ENCODE data around the gene MRPL27.

Gene MRPL27

GRCh38 chr17:50358177-50358576 is 14.8 kb downstream of the MRPL27 start:
- H3K27me3 Mint-ChIP-seq = no peaks in the 10 kb centered on the region
- H3K4me1 Mint-ChIP-seq = peaks cover 14% of the 10 kb centered on the region
- ATAC-seq (no peak), DNase-seq (no peak)
- H3K9me3 Mint-ChIP-seq = no peaks in the 10 kb centered on the region
- no peak overlapping the region for H3K4me3 Mint-ChIP-seq
- peak overlapping the region in 1 of 2 donors; percentile 72 for H3K27ac Mint-ChIP-seq

DNA sequence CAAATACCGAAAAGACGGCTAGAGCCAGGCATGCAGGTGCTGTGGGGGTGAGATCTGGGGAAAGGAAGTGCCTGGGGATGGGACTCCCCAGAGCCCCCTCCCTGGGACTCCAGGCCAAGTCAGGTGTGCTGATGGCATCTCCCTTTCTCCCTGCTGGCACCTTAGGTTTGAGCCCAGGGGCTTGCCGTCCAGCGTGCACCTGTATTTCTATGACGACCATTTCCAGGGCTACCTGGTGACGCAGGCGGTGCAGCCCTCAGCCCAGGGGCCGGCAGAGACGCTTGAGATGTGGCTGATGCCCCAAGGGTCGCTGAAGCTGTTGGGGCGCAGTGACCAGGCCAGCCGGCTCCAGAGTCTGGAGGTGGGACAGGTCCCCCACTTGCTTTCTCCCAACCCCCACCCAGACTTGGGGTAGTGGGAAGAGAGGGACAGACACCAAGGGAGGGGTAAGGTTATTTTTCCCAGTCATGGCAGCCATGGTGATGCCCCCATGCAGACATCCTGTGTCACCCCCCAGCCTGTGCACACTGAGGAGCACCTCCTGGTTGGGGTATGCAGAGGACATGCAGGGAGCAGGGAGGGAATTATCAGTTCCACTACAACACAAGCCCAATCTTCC is 16.0 kb downstream of the MRPL27 start:
- Mint-ChIP-seq H3K4me3 (no peak overlapping the region), H3K4me1 (peaks cover 4% of the 10 kb centered on the region), H3K27ac (no peak overlapping the region), H3K9me3 (no peaks in the 10 kb centered on the region), H3K27me3 (no peaks in the 10 kb centered on the region)
- ATAC-seq (no peak), DNase-seq (no peak)

- H3K27ac Mint-ChIP-seq = no peak overlapping the region
- no peak overlapping the region for H3K4me3 Mint-ChIP-seq
- ATAC-seq (no peak), DNase-seq (no peak)
- H3K27me3 Mint-ChIP-seq = no peaks in the 10 kb centered on the region
- H3K4me1 Mint-ChIP-seq = no peaks in the 10 kb centered on the region
- H3K9me3 Mint-ChIP-seq = no peaks in the 10 kb centered on the region
Measured at GRCh38 chr17:50356418-50356817, 16.6 kb downstream of the MRPL27 start.

- no peaks in the 10 kb centered on the region for H3K9me3 Mint-ChIP-seq
- no peak for ATAC-seq
- H3K4me1 Mint-ChIP-seq = peaks cover 2% of the 10 kb centered on the region
- no peak overlapping the region for H3K4me3 Mint-ChIP-seq
- no peaks in the 10 kb centered on the region for H3K27me3 Mint-ChIP-seq
- H3K27ac Mint-ChIP-seq = no peak overlapping the region
- DNase-seq = peak in 1 of 2 donors; percentile 7
Measured at GRCh38 chr17:50355701-50356341, 17.2 kb downstream of the MRPL27 start.

DNA sequence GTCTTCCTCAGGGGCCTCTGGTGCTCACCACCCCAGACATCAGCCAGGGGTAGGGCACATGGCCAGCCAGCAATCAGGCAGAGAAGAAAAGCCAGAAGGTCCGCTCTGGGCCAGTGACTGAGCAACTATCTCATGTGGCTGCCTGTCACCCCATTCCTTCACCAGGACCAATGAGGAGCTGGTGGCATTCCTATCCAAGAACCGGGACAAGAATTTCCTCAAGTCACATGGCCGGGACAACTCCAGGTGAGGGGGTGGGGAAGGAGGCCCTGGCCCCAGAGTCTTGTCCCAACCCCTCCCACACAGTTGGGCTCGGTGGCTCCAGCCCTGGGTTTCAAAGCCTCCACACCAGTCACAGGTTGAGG is 17.7 kb downstream of the MRPL27 start:
- Mint-ChIP-seq H3K4me3 (no peak overlapping the region), H3K9me3 (no peaks in the 10 kb centered on the region), H3K27me3 (no peaks in the 10 kb centered on the region), H3K27ac (peak overlapping the region in 1 of 2 donors; percentile 91), H3K4me1 (peaks cover 7% of the 10 kb centered on the region)
- ATAC-seq (no peak), DNase-seq (no peak)

GRCh38 chr17:50354776-50355175 is 18.2 kb downstream of the MRPL27 start:
- Mint-ChIP-seq H3K27me3 (no peaks in the 10 kb centered on the region), H3K4me3 (no peak overlapping the region), H3K4me1 (peaks cover 8% of the 10 kb centered on the region), H3K27ac (peak overlapping the region in 1 of 2 donors; percentile 91), H3K9me3 (no peaks in the 10 kb centered on the region)
- ATAC-seq = no peak
- DNase-seq = no peak

GRCh38 chr17:50354198-50354597 is 18.8 kb downstream of the MRPL27 start:
- Mint-ChIP-seq H3K9me3 (no peaks in the 10 kb centered on the region), H3K27me3 (no peaks in the 10 kb centered on the region), H3K4me3 (peak overlapping the region in 1 of 2 donors; percentile 49), H3K27ac (peak overlapping the region in 1 of 2 donors; percentile 91), H3K4me1 (peaks cover 10% of the 10 kb centered on the region)
- peak; percentile 6 for ATAC-seq
- no peak for DNase-seq

GRCh38 chr17:50353600-50354195 is 19.3 kb downstream of the MRPL27 start:
- ATAC-seq (peak; percentile 18), DNase-seq (no peak)
- Mint-ChIP-seq H3K4me1 (peaks cover 15% of the 10 kb centered on the region), H3K27me3 (no peaks in the 10 kb centered on the region), H3K9me3 (no peaks in the 10 kb centered on the region), H3K27ac (no peak overlapping the region), H3K4me3 (no peak overlapping the region)

GRCh38 chr17:50352693-50353599 is 20.0 kb downstream of the MRPL27 start:
- no peak for ATAC-seq
- no peaks in the 10 kb centered on the region for H3K27me3 Mint-ChIP-seq
- H3K4me3 Mint-ChIP-seq = no peak overlapping the region
- peak overlapping the region in 1 of 2 donors; percentile 79 for H3K27ac Mint-ChIP-seq
- no peak for DNase-seq
- no peaks in the 10 kb centered on the region for H3K9me3 Mint-ChIP-seq
- peaks cover 22% of the 10 kb centered on the region for H3K4me1 Mint-ChIP-seq

- Mint-ChIP-seq H3K27ac (peak overlapping the region in 1 of 2 donors; percentile 72), H3K4me3 (no peak overlapping the region), H3K4me1 (peaks cover 30% of the 10 kb centered on the region), H3K27me3 (no peaks in the 10 kb centered on the region), H3K9me3 (no peaks in the 10 kb centered on the region)
- DNase-seq (no peak), ATAC-seq (no peak)
Measured at GRCh38 chr17:50352072-50352692, 20.8 kb downstream of the MRPL27 start.

- ATAC-seq = no peak
- no peak overlapping the region for H3K27ac Mint-ChIP-seq
Measured at GRCh38 chr17:50350733-50351132, 22.3 kb downstream of the MRPL27 start.

GRCh38 chr17:50349243-50349600 is 23.8 kb downstream of the MRPL27 start:
- Mint-ChIP-seq H3K27ac (peak overlapping the region in 1 of 2 donors; percentile 91), H3K9me3 (no peaks in the 10 kb centered on the region), H3K4me1 (peaks cover 53% of the 10 kb centered on the region), H3K27me3 (no peaks in the 10 kb centered on the region), H3K4me3 (no peak overlapping the region)
- DNase-seq (no peak), ATAC-seq (no peak)

More at GRCh38 chr17:50350733-50351132, 22.3 kb downstream of the MRPL27 start:
- H3K9me3 Mint-ChIP-seq = no peaks in the 10 kb centered on the region
- no peak for DNase-seq
- H3K27me3 Mint-ChIP-seq = no peaks in the 10 kb centered on the region
- H3K4me1 Mint-ChIP-seq = peaks cover 40% of the 10 kb centered on the region
- H3K4me3 Mint-ChIP-seq = no peak overlapping the region

GRCh38 chr17:50348522-50349242 is 24.3 kb downstream of the MRPL27 start:
- Mint-ChIP-seq H3K27me3 (no peaks in the 10 kb centered on the region), H3K4me1 (peaks cover 53% of the 10 kb centered on the region), H3K27ac (peak overlapping the region in 1 of 2 donors; percentile 91), H3K9me3 (no peaks in the 10 kb centered on the region), H3K4me3 (peak overlapping the region in 1 of 2 donors; percentile 2)
- ATAC-seq (no peak), DNase-seq (no peak)

GRCh38 chr17:50347894-50348291 is 25.1 kb downstream of the MRPL27 start:
- DNase-seq = no peak
- peaks cover 53% of the 10 kb centered on the region for H3K4me1 Mint-ChIP-seq
- no peaks in the 10 kb centered on the region for H3K9me3 Mint-ChIP-seq
- peak overlapping the region; percentile 41 to 62 for H3K4me3 Mint-ChIP-seq
- no peaks in the 10 kb centered on the region for H3K27me3 Mint-ChIP-seq
- no peak for ATAC-seq
- H3K27ac Mint-ChIP-seq = peak overlapping the region in 1 of 2 donors; percentile 49
